Mesothelial cell of epicardium (in vitro differentiated cells): ENCODE measurements around the gene DIP2C. TPM values are rescaled to one million over a fixed set of nuclear protein-coding genes. Genes with fewer than 3 reads are reported as not detected.
"Not testable (repeated sequence)": the region's sequence is repeated elsewhere in the genome, so short reads cannot be mapped to it uniquely, and the experiment has no call there.

Experiments
- DNase-seq, 2 experiments: peaks; one replicate each; pipeline ENCODE4 v3.0.0; 2021; ENCODE audit warnings: low spot score in 2 of 2; ENCODE audit not compliant: unreplicated experiment in 2 of 2
- H3K27ac Mint-ChIP-seq: 2 replicates; pipeline ENCODE4 v1.8.0; 2021; ENCODE audit warnings: mixed read lengths
- H3K27me3 Mint-ChIP-seq: 2 replicates; pipeline ENCODE4 v1.8.0; 2021; ENCODE audit warnings: low read depth, mixed read lengths
- H3K36me3 Mint-ChIP-seq: 2 replicates; pipeline ENCODE4 v1.8.0; 2021; ENCODE audit warnings: mixed read lengths
- H3K4me1 Mint-ChIP-seq: 2 replicates; pipeline ENCODE4 v1.8.0; 2021; ENCODE audit warnings: mixed read lengths
- H3K4me3 Mint-ChIP-seq: 2 replicates; pipeline ENCODE4 v1.8.0; 2021; ENCODE audit warnings: mild to moderate bottlenecking, moderate library complexity, mixed read lengths
- H3K9me3 Mint-ChIP-seq: 2 replicates; pipeline ENCODE4 v1.8.0; 2021; ENCODE audit warnings: mixed read lengths
- total RNA-seq: library from RNA; stranded (reverse); gene quantifications from 3 replicates; pipeline ENCODE4 v1.2.1, GENCODE V29; 2021
- TF ChIP-seq, protein P1 (sequence below): fragments of 200-600 bp; sonication (generic); IDR thresholded peaks from one replicate; pipeline ENCODE4 v1.5.0; 2021; ENCODE audit warnings: antibody characterized with exemption; ENCODE audit not compliant: unreplicated experiment

The DIP2C gene
- total RNA-seq, 1 donor from 2014 or later: 30.3 TPM

GRCh38 chr10:661597-662222 lies 27.8 kb downstream of the DIP2C start:
- no peak for DNase-seq
- peak overlapping the region; percentile 37 for H3K27ac Mint-ChIP-seq

GRCh38 chr10:660970-661596 lies 28.4 kb downstream of the DIP2C start:
- H3K27ac Mint-ChIP-seq: peak overlapping the region; percentile 30
- no peak overlapping the region for H3K4me3 Mint-ChIP-seq
- DNase-seq: no peak

More at GRCh38 chr10:661597-662222, 27.8 kb downstream of the DIP2C start:
- TF ChIP-seq, protein P1, sequence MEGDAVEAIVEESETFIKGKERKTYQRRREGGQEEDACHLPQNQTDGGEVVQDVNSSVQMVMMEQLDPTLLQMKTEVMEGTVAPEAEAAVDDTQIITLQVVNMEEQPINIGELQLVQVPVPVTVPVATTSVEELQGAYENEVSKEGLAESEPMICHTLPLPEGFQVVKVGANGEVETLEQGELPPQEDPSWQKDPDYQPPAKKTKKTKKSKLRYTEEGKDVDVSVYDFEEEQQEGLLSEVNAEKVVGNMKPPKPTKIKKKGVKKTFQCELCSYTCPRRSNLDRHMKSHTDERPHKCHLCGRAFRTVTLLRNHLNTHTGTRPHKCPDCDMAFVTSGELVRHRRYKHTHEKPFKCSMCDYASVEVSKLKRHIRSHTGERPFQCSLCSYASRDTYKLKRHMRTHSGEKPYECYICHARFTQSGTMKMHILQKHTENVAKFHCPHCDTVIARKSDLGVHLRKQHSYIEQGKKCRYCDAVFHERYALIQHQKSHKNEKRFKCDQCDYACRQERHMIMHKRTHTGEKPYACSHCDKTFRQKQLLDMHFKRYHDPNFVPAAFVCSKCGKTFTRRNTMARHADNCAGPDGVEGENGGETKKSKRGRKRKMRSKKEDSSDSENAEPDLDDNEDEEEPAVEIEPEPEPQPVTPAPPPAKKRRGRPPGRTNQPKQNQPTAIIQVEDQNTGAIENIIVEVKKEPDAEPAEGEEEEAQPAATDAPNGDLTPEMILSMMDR: no peak
- Mint-ChIP-seq H3K4me1 (peaks cover 37% of the 10 kb centered on the region), H3K4me3 (no peak overlapping the region), H3K9me3 (no peaks in the 10 kb centered on the region), H3K36me3 (no peaks in the 10 kb centered on the region), H3K27me3 (no peaks in the 10 kb centered on the region)

GRCh38 chr10:660413-660969 lies 29.0 kb downstream of the DIP2C start:
- Mint-ChIP-seq H3K27me3 (no peaks in the 10 kb centered on the region), H3K4me3 (no peak overlapping the region), H3K27ac (peak overlapping the region; percentile 62), H3K36me3 (no peaks in the 10 kb centered on the region), H3K9me3 (no peaks in the 10 kb centered on the region), H3K4me1 (peaks cover 33% of the 10 kb centered on the region)
- TF ChIP-seq, protein P1: no peak
- DNase-seq: no peak

More at GRCh38 chr10:660970-661596, 28.4 kb downstream of the DIP2C start:
- no peaks in the 10 kb centered on the region for H3K9me3 Mint-ChIP-seq
- H3K27me3 Mint-ChIP-seq: no peaks in the 10 kb centered on the region
- H3K36me3 Mint-ChIP-seq: no peaks in the 10 kb centered on the region
- peaks cover 37% of the 10 kb centered on the region for H3K4me1 Mint-ChIP-seq
- TF ChIP-seq, protein P1: no peak

DNA sequence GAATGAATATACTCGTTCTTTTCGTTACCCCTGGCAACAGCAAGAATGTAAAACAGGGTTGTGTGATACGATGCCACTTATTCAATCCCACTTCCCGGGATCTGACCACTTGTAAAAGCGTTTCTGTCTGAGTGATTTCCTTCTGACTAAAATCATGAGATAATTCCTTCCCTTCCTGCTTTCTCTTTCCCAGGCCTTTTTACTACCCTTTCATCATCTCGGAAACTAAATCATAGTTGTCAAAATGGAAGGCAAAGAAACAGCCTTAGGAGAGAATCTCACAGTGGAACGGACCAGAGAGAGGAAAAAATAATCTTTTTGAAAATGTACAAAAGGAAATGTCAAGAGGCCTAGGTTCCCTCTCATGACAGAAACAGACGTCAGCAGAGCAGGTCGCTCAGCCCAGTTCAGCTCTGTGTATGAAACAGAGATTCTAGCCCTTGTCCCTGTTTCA lies 29.8 kb downstream of the DIP2C start:
- DNase-seq: no peak
- TF ChIP-seq, protein P1: no peak
- no peaks in the 10 kb centered on the region for H3K9me3 Mint-ChIP-seq
- peak overlapping the region; percentile 22 for H3K4me3 Mint-ChIP-seq
- H3K36me3 Mint-ChIP-seq: no peaks in the 10 kb centered on the region
- H3K27ac Mint-ChIP-seq: peak overlapping the region; percentile 94
- H3K27me3 Mint-ChIP-seq: no peaks in the 10 kb centered on the region
- peaks cover 31% of the 10 kb centered on the region for H3K4me1 Mint-ChIP-seq

DNA sequence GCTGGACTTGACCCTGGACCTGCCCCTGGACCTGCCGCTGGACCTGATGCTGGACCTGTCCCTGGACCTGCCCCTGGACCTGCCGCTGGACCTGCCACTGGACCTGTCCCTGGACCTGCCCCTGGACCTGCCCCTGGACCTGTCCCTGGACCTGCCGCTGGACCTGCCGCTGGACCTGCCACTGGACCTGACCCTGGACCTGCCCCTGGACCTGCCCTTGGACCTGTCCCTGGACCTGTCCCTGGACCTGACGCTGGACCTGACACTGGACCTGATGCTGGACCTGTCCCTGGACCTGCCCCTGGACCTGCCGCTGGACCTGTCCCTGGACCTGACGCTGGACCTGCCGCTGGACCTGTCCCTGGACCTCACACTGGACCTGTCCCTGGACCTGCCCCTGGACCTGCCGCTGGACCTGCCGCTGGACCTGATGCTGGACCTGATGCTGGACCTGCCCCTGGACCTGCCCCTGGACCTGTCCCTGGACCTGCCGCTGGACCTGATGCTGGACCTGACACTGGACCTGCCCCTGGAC lies 31.6 kb downstream of the DIP2C start:
- peaks cover 31% of the 10 kb centered on the region for H3K4me1 Mint-ChIP-seq
- not testable (repeated sequence) for H3K27ac Mint-ChIP-seq, DNase-seq, H3K4me3 Mint-ChIP-seq, H3K36me3 Mint-ChIP-seq, H3K9me3 Mint-ChIP-seq, H3K27me3 Mint-ChIP-seq

DNA sequence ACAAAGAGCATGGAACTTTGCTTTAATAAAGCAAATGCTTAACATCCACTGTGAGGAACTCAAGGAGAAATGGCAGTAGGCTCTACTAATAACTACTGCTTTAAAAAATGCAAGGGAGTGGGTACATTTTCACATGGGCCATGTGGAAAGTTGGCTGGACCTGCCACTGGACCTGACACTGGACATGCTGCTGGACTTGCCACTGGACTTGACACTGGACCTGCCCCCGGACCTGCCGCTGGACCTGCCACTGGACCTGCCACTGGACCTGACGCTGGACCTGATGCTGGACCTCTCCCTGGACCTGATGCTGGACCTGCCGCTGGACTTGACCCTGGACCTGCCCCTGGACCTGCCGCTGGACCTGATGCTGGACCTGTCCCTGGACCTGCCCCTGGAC lies 32.6 kb downstream of the DIP2C start:
- Mint-ChIP-seq H3K27ac (no peak overlapping the region), H3K4me1 (peaks cover 35% of the 10 kb centered on the region), H3K27me3 (no peaks in the 10 kb centered on the region), H3K36me3 (no peaks in the 10 kb centered on the region), H3K9me3 (no peaks in the 10 kb centered on the region), H3K4me3 (no peak overlapping the region)
- TF ChIP-seq, protein P1: no peak
- DNase-seq: no peak
